HG03342 (cell line): ENCODE data around the gene XRRA1.
"Not testable (repeated sequence)": the region's sequence is repeated elsewhere in the genome, so short reads cannot be mapped to it uniquely, and the experiment has no call there.

Experiments used
- ATAC-seq: cut with Tn5 transposase; IDR thresholded peaks from one replicate; pipeline ENCODE4 v1.9.1; 2021; ENCODE audit warnings: mild to moderate bottlenecking, moderate library complexity; ENCODE audit not compliant: unreplicated experiment

Gene XRRA1

DNA sequence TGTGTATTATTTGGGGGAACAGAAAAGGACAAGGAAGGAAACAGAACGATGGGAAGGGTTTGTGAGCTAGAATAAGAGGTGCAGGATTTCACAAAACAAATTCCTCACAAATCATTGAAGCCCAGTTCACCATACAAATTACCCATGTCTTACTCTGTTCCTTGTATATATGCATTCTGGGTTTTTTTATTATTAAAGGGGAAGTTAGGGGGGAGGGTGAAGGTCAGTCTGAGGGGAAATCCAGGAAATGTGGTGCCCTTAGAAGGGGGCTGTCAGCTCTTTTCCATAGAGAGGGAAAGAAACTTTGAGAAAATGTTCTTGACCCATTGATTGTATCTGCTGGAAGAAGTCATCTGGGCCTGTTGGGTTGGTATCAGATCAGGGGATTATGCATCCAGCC lies 109.4 kb downstream of the XRRA1 start:
- ATAC-seq, result no peak

DNA sequence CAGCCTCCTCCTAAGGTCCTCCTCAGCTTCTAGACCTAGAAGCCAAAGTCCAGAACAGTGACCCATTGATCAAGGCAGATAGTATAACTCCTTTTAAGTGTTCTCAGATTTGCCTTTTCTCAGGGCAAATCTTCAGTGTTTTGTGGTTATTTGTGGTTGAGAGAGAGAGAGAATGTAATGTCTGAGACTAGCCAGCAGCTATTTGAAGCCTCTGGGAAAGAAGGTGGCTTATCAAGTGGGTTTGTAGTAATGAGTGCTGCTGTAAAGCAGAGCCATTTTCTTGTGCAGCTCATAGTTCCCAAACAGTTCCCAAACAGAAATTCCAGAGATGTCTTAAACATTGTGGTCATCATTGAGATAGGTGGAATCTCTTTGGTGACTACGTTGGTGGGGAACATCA lies 110.7 kb downstream of the XRRA1 start:
- no peak for ATAC-seq

DNA sequence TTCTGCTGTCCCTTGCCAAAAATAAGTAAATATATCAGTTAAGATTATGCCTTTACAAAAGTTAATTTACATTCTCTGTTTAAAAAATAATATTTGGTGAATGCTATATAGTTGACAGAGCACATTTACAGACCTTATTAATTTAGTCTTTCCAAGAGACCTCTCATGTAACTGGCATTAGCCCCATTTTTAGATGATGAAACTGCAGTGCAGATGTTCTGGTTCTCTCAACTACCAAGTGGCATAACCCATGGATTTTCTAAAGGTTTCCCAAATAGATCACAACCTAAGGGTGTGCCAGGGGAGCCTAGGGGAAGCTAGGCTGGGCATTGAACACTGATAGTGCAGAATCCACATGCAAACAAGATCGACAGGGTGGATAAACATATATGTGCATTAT lies 111.7 kb downstream of the XRRA1 start:
- no peak for ATAC-seq

DNA sequence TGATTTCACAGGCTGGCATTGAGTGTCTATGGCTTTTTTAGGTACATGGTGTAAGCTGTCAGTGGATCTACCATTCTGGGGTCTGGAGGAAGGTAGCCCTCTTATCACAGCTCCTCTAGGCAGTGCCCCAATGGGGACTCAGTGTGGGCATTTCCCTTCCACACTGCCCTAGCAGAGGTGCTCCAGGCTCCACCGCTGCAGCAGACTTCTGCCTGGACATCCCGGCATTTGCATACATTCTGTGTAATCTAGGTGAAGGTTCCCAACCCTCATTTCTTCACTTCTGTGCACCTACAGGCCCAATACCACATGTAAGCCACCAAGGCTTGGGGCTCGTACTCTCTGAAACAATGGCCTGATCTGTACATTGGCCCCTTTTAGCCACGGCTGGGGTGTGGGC lies 122.0 kb downstream of the XRRA1 start:
- ATAC-seq, result no peak

DNA sequence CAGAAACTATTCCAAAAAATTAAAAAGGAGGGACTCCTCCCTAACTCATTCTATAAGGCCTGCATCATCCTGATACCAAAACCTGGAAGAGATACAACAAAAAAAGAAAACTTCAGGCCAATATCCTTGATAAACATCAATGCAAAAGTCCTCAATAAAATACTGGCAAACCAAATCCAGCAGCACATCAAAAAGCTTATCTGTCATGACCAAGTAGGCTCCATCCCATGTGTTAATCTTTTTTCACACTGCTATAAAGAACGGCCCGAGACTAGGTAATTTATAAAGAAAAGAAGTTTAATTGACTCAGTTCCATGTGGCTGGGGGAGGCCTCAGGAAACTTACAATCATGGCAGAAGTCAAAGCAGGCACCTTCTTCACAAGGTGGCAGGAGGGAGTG lies 123.3 kb downstream of the XRRA1 start:
- ATAC-seq, result not testable (repeated sequence)

DNA sequence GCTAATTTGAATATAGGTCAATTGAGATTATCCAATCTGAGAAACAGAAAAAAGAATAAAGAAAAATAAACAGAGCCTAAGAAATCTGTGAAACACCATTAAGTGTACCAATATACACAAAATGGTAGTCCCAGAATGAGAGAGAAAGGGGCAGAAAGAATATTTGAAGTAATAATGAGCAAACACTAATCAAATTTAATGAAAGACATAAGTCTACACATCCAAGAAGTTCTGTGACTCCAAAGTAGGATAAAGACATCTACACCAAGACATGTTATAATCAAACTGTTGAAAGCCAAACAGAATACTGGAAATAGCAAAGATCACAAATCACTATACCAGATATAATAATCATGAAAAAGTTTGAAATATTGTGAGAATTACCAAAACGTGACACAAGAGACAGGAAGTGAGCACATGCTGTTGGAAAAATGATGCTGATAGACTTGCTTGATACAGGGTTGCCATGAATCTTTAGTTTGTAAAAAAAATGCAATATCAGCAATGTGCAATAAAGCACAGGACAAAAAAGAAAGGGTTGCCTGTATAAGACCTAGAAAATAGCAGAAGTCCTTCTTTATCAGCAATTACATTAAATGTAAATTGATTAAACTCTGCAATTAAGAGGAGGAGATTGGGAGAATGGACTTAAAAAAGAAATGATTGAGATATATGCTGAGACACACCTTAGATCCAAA lies 124.5 kb downstream of the XRRA1 start:
- no peak for ATAC-seq

DNA sequence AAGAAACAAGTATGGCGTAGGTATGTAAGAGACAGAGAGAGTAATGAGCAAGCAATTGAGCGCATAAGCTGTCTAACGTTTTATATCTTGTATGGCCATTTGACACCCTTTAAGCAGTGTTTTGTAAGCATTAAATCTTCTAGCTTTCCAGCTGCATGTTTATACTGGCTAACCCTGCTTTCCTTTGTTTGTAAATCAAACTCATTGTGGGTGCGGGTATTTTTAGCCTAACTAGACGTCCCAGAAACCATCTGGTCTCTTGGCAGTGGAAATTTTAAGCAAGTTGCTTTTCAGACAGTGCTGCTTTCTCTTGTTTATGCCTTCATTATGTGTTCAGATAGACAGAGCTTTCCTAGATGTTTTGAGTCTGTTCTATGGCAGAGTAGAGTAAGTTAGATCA lies 126.7 kb downstream of the XRRA1 start:
- no peak for ATAC-seq

DNA sequence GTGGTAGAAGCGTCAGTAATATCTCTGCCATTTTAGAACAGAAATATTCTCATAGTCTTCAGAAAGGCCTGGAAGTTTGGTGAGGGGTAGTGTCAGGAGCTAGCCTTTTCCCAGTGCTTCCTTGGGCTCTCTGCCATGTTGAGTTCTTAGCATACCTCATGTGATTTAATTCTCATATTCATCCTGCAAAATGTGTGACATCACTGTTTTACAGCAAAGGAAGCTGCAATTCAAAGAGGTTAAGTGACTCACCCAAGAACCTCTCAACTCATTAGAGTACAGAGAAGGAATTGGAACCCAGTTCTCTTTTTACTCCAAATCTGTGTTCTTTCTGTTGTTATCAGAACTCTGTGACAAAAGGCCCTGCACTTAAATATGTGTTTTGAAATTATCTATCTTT lies 128.1 kb downstream of the XRRA1 start:
- no peak for ATAC-seq

DNA sequence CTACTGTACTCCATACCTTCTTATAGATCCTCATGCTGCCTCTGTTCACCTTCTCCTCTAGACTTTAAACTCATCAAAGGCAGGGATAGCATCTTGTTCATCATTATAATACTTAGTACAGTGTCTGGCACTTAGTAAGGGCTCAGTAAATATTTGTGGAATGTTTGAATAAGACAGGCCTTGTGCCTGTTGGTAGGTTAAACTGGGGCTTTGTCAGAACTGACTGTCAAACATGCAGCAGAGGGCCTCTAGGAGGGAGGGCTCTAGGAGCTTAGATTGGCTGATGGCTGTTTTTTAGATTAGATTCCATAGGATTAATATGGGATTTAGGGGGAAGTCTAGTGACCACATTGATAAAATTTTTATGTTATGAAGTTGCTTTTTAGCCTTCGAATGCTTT lies 129.5 kb downstream of the XRRA1 start:
- ATAC-seq, result no peak

DNA sequence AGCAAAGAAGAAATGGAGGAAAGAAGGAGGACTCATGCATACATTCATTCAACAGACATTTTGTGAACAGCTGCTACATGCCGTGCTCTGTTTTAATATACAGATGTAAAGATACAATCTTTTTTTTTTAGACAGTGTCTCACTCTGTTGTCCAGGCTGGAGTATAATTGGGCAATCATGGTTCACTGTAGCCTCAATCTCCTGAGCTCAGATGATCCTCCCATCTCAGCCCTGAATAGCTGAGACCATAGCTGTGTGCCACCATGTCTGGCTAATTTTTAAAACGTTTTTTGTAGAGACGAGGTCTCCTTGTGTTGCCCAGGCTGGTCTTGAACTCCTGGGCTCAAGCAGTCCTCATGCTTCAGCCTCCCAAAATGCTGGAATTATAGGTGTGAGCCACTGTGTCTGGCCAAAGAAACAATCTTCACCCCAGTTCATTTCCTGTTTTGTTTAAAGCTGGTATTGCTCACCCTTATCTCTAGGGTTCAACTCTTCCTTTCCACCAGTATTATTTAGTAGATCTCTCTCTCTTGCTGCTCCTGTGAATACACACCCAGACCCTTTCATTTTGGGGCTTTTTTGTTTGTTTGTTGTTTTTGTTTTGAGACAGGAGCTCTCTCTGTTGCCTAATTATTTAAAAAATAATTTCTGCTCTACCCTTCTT lies 130.5 kb downstream of the XRRA1 start:
- no peak for ATAC-seq

DNA sequence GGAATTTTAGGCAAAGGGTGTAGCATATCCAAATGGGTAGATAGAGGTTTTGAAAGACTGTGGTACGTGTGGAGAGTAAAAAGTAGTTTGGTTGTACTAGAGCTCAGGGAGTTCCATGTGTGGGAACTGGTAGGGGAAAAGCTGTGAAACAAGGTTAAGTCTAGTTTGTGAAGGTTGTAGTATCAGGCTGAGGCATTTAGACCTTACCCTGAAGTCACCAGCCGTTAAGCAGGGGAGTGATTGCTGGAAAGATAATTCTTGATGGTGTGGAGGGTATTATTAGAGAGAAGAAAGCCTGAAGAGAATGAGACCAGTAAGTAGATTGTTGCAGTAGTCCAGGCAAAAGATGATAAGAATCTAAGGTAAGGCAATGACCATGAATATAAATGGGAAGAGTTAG lies 132.2 kb downstream of the XRRA1 start:
- ATAC-seq, result no peak

DNA sequence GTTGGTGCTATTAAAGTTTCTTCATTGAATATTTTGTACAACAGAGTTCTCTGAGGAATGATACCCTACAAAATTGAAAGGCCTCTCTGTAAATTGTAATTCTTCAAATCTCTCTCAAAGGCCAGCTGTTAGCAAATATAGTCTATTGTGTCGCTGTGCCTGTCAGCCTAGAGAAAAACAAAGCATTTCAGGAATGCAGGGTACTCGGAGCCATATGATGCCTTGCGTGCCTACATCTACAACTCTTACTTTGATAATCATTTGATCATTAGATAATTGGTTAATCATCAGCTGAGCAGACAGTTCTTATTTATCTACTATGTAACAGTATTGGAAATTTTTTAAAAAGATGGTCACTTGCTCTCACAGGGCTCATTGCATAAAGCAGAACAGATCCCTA lies 132.9 kb downstream of the XRRA1 start:
- ATAC-seq, result no peak

DNA sequence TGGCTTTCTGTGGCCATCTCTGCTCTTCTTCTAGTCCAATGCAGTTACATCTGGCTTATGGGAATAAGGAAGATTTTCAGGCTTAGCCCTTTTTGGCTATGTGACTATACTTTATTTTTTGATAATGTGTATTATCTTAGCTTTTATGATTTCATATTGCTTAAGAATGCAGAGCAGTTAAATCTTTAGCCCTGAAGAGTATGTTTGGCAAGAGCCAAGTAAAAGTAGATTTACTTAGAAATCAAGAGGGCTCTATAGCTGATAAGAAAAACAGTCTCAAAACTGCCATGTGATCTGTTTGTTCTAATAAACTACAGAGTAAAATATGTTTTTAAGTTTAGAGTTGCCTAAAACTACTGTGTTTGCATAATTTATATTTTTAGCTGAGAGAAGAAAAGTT lies 139.1 kb downstream of the XRRA1 start:
- ATAC-seq, result no peak

DNA sequence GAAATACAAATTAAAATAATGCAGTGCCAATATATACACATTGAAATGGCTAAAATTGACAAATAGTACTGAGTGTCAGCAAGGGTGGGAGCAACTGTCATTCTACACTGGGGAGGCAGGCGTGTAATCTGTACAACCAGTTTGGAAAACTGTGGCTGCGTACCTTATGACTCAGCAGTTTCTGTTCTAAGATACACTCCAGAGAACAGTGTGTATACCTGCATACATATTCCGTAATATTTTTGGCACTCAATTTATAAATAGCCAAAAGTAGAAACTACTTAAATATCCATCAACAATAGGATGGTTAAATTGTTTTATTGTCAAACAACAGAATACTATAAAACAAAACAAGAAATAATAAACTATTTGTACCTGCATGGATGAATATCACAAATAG lies 142.6 kb downstream of the XRRA1 start:
- ATAC-seq, result no peak

DNA sequence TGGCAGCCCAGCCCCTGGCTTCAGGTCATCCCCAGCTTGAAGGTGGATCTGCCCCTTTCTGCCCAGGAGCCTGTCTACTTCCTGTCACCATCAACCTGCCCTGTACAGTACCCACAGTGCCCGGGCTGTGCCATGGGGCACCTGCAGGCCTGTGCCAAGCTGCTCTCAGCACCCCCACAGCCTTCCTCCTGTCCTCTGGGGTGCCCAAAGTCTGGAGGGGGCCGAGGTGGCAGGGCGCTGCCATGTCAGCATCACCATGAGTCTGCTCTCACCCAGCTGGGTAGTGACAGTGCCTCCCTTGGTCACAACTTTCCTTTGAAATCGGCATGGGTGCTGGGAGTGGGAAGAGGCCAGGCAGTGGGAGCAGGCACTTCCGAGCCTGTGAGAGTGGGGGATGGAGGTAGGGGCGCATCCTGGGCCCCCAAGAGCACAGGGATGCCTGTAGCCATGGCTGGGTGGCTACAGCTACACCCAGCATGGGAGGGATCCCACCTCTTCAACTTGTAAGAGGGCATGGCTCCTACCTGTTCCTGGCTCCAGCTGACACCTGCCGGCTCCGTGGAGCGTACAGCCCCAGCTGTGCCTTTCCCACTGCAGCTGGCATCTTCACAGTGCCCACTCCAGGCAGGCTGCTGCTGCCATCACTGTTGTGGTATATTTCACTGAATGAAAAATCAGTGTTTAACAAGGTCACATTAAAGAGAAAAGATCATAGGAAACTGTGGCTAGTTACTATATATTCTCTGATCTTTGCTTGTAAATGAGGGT lies 157.4 kb downstream of the XRRA1 start:
- ATAC-seq, result no peak
